ENCODE measurements around the gene SLC22A6.

- no peak for TF ChIP-seq CTCF (IDR thresholded peaks at IDR 0.05 in 8 of 11, conservative IDR thresholded peaks at IDR 0.05 in 3 of 11)
- TF ChIP-seq POLR2A (IDR thresholded peaks at IDR 0.05) = no peak
These were observed 37.7 kb upstream of the SLC22A6 start for GRCh38 chr11:63022441-63022840.

All from spleen (tissue), 7 donors.